Dermis microvascular lymphatic vessel endothelial cell (primary cell): ENCODE measurements around the gene MMP8. TPM values are rescaled to one million over a fixed set of nuclear protein-coding genes. Genes with fewer than 3 reads are reported as not detected.

Experiments used
- total RNA-seq: library from RNA; depleted of rRNA; stranded (reverse); fragments of >200 nt; gene quantifications from 2 replicates; pipeline ENCODE4 v1.2.1, GENCODE V29; 2014

Gene MMP8
- total RNA-seq, 1 donor from 2014 or later, result not detected

Other genes starting within 250 kb of the MMP8 start
- 0.90 and 2.1 TPM in 2 replicates for gene MMP7, start 194.2 kb downstream of the MMP8 start, total RNA-seq
- not detected in 2 replicates for gene MMP20, start 99.6 kb downstream of the MMP8 start, total RNA-seq
- gene MMP27, start 19.2 kb downstream of the MMP8 start, total RNA-seq, result not detected in 2 replicates
- gene MMP10, start 55.7 kb upstream of the MMP8 start, total RNA-seq, result 3.5 and 10.1 TPM in 2 replicates
- gene MMP1, start 73.2 kb upstream of the MMP8 start, total RNA-seq, result 16.4 and 425 TPM in 2 replicates
- not detected in 2 replicates for gene MMP3, start 118.7 kb upstream of the MMP8 start, total RNA-seq
- not detected in 2 replicates for gene MMP12, start 150.0 kb upstream of the MMP8 start, total RNA-seq
- not detected in 2 replicates for gene MMP13, start 230.8 kb upstream of the MMP8 start, total RNA-seq